HL-60 (cell line): Measurements from ENCODE around the gene TPO.

ENCODE experiments used
- DNase-seq, 2 experiments: peaks; one replicate each; pipeline ENCODE4 v3.0.0-alpha.2; 2010 to 2020; ENCODE audit warnings: low read depth in 1 of 2, low spot score in 1 of 2
- H3K27ac ChIP-seq: fragments of 250-450 bp; sonication (Bioruptor Pico); replicated peaks from 2 replicates; pipeline ENCODE4 v1.5.1; 2020; ENCODE audit warnings: mild to moderate bottlenecking, moderate library complexity
- H3K27me3 ChIP-seq: fragments of 250-450 bp; sonication (Bioruptor Pico); 2 replicates; pipeline ENCODE4 v1.5.1; 2021; ENCODE audit warnings: mild to moderate bottlenecking, moderate library complexity; ENCODE audit not compliant: insufficient read depth, poor library complexity, severe bottlenecking
- H3K4me3 ChIP-seq: replicated peaks from 2 replicates; pipeline ENCODE4 v1.5.1; 2011; ENCODE audit warnings: mild to moderate bottlenecking, control low read depth, low read length; ENCODE audit not compliant: insufficient read depth
- CTCF ChIP-seq: IDR thresholded peaks from one replicate; pipeline ENCODE4 v1.5.1; 2011; ENCODE audit warnings: low read length, control low read depth, inconsistent platforms; ENCODE audit not compliant: insufficient read depth
- GABPA ChIP-seq: IDR thresholded peaks from 2 replicates; pipeline ENCODE4 v1.6.1; 2012; ENCODE audit warnings: low read depth
- POLR2AphosphoS5 ChIP-seq: IDR thresholded peaks from 2 replicates; pipeline ENCODE4 v1.6.1; 2012; ENCODE audit warnings: low read depth
- REST ChIP-seq: IDR thresholded peaks from 2 replicates; pipeline ENCODE4 v1.6.1; 2012; ENCODE audit warnings: low read depth; ENCODE audit not compliant: insufficient replicate concordance
- SPI1 ChIP-seq: IDR thresholded peaks from 2 replicates; pipeline ENCODE4 v1.6.1; 2012; ENCODE audit warnings: low read depth, mild to moderate bottlenecking, borderline replicate concordance

The TPO gene

GRCh38 chr2:1436369-1436768 is 23.1 kb downstream of the TPO start:
- Histone ChIP-seq H3K27ac (no peak overlapping the region), H3K4me3 (no peak overlapping the region), H3K27me3 (no peaks in the 10 kb centered on the region)
- DNase-seq = no peak
- TF ChIP-seq REST (no peak), GABPA (no peak), SPI1 (no peak), CTCF (no peak)

GRCh38 chr2:1437101-1437500 is 23.8 kb downstream of the TPO start:
- TF ChIP-seq SPI1 (no peak), CTCF (no peak), GABPA (no peak), POLR2AphosphoS5 (no peak), REST (no peak)
- Histone ChIP-seq H3K27ac (no peak overlapping the region), H3K27me3 (no peaks in the 10 kb centered on the region)

GRCh38 chr2:1437537-1437936 is 24.3 kb downstream of the TPO start:
- no peak for DNase-seq
- H3K27me3 ChIP-seq = no peaks in the 10 kb centered on the region
- no peak overlapping the region for H3K4me3 ChIP-seq
- H3K27ac ChIP-seq = no peak overlapping the region
- TF ChIP-seq CTCF = no peak
- TF ChIP-seq GABPA = no peak
- TF ChIP-seq POLR2AphosphoS5 = no peak
- TF ChIP-seq SPI1 = no peak
- no peak for TF ChIP-seq REST

More at GRCh38 chr2:1437101-1437500, 23.8 kb downstream of the TPO start:
- no peak for DNase-seq
- H3K4me3 ChIP-seq = no peak overlapping the region
